RWPE2 (cell line): ENCODE data around the gene PNKD.

ENCODE experiments used
- ATAC-seq: fragments of 200-7000 bp; cut with Tn5 transposase; 3 replicates; pipeline ENCODE4 v1.9.1; 2021; ENCODE audit warnings: low read depth
- DNase-seq: peaks from one replicate; pipeline ENCODE4 v3.0.0-alpha.2; 2020; ENCODE audit warnings: low spot score
- H3K27ac ChIP-seq: fragments of 450-650 bp; 2 replicates; pipeline ENCODE4 v1.5.1; 2017; ENCODE audit warnings: mild to moderate bottlenecking; ENCODE audit not compliant: poor library complexity, severe bottlenecking
- H3K27me3 ChIP-seq: fragments of 250-450 bp; sonication (Bioruptor Pico); 2 replicates; pipeline ENCODE4 v1.5.1; 2021; ENCODE audit warnings: mild to moderate bottlenecking, moderate library complexity; ENCODE audit not compliant: insufficient read depth, poor library complexity, severe bottlenecking
- H3K36me3 ChIP-seq: fragments of 250-450 bp; sonication (Bioruptor Pico); 2 replicates; pipeline ENCODE4 v1.5.1; 2020; ENCODE audit warnings: low read depth, mild to moderate bottlenecking, moderate library complexity
- H3K4me1 ChIP-seq: fragments of 250-450 bp; sonication (Bioruptor Pico); 2 replicates; pipeline ENCODE4 v1.5.1; 2021; ENCODE audit warnings: mild to moderate bottlenecking, moderate library complexity; ENCODE audit not compliant: insufficient read depth, poor library complexity, severe bottlenecking
- H3K4me3 ChIP-seq: fragments of 250-450 bp; sonication (Bioruptor Pico); 2 replicates; pipeline ENCODE4 v1.5.1; 2021; ENCODE audit warnings: mild to moderate bottlenecking, moderate library complexity; ENCODE audit not compliant: severe bottlenecking
- H3K9me3 ChIP-seq: fragments of 250-450 bp; sonication (Bioruptor Pico); 2 replicates; pipeline ENCODE4 v1.5.1; 2021; ENCODE audit warnings: mild to moderate bottlenecking, moderate library complexity; ENCODE audit not compliant: severe bottlenecking
- TF ChIP-seq, protein P1 (sequence below): fragments of 450-650 bp; IDR thresholded peaks from one replicate; pipeline ENCODE4 v1.5.1; 2017; ENCODE audit warnings: mild to moderate bottlenecking, moderate library complexity; ENCODE audit not compliant: poor library complexity, severe bottlenecking

The PNKD gene

DNA sequence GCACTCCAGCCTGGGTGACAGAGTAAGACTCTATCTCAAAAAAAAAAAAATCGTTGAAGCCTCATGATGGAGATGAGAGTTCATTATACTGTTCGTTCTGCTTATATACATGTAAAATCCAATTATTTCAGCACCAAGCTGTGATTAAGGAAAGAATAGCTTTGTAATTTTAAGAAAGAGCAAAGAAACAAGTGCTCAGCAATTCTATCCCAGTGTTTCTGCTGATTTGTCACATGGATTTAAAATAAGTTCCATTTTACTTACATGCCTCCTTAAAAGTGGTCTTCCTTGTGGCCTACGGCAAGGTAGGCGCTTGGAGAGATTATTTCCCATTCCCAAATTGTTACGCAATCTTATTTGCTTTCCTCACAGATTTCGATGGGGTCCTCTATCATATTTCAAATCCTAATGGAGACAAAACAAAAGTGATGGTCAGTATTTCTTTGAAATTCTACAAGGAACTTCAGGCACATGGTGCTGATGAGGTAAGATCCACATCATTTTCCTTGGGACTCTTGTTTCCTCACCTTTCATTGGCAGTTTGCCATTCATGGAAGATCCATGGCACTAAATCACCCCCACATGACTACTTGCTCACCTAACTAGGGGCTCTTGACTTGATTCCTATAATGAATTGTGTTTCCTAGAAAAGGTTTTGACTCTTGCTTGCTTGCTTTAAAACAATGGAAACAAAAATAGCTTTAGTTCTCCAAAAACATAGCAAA lies 41.8 kb upstream of the PNKD start:
- Histone ChIP-seq H3K36me3 (peaks cover 95% of the 10 kb centered on the region), H3K9me3 (no peaks in the 10 kb centered on the region), H3K27ac (peak overlapping the region; percentile 96), H3K4me1 (peaks cover 31% of the 10 kb centered on the region), H3K27me3 (no peaks in the 10 kb centered on the region), H3K4me3 (no peak overlapping the region)
- TF ChIP-seq, protein P1, sequence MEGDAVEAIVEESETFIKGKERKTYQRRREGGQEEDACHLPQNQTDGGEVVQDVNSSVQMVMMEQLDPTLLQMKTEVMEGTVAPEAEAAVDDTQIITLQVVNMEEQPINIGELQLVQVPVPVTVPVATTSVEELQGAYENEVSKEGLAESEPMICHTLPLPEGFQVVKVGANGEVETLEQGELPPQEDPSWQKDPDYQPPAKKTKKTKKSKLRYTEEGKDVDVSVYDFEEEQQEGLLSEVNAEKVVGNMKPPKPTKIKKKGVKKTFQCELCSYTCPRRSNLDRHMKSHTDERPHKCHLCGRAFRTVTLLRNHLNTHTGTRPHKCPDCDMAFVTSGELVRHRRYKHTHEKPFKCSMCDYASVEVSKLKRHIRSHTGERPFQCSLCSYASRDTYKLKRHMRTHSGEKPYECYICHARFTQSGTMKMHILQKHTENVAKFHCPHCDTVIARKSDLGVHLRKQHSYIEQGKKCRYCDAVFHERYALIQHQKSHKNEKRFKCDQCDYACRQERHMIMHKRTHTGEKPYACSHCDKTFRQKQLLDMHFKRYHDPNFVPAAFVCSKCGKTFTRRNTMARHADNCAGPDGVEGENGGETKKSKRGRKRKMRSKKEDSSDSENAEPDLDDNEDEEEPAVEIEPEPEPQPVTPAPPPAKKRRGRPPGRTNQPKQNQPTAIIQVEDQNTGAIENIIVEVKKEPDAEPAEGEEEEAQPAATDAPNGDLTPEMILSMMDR = no peak
- ATAC-seq (peak; percentile 38; the same call in 2 of the 3 replicates), DNase-seq (no peak)

DNA sequence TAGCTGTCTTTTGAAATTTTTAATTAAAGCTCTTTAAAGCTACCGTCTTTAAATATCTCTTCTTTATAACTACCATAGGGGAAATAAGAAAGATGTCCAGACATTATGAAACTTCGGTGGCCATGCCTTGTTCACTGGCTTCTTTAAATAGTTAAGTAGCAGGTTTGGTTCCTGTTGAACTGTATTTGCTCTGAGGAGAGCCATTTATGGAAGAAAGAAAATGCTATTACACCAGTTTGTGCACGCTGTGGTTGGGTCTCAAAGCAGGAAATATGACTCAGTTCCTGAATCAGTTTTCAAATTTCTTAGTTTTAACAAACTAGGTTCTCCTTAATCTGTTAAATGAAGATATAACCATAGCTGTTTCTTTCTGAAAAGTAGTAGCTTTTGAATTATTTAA lies 41.1 kb upstream of the PNKD start:
- peaks cover 31% of the 10 kb centered on the region for H3K4me1 ChIP-seq
- no peak for DNase-seq

DNA sequence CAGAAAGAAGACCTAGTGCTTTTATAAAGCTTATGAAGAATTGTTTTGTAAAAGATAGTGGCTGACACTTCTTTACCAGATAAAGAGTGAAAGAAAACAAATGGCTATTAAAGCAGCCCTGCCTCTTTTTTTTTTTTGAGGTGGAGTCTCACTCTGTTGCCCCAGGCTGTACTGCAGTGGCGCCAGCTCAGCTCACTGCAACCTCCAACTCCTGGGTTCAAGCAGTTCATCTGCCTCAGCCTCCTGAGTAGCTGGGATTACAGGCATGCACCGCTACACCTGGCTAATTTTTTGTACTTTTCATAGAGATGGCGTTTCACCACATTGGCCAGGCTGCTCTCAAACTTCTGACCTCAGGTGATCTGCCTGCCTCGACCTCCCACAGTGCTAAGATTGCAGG lies 40.5 kb upstream of the PNKD start:
- no peaks in the 10 kb centered on the region for H3K27me3 ChIP-seq
- no peak for DNase-seq
- ATAC-seq = peak; percentile 60
- TF ChIP-seq, protein P1 = no peak
- peaks cover 31% of the 10 kb centered on the region for H3K4me1 ChIP-seq
- peaks cover 95% of the 10 kb centered on the region for H3K36me3 ChIP-seq
- no peak overlapping the region for H3K4me3 ChIP-seq
- H3K9me3 ChIP-seq = no peaks in the 10 kb centered on the region
- H3K27ac ChIP-seq = peak overlapping the region; percentile 96

More for the DNA sequence above, 41.1 kb upstream of the PNKD start:
- Histone ChIP-seq H3K27me3 (no peaks in the 10 kb centered on the region), H3K27ac (peak overlapping the region; percentile 96), H3K36me3 (peaks cover 95% of the 10 kb centered on the region), H3K4me3 (no peak overlapping the region), H3K9me3 (no peaks in the 10 kb centered on the region)
- TF ChIP-seq, protein P1 = no peak
- peak; percentile 96 for ATAC-seq

DNA sequence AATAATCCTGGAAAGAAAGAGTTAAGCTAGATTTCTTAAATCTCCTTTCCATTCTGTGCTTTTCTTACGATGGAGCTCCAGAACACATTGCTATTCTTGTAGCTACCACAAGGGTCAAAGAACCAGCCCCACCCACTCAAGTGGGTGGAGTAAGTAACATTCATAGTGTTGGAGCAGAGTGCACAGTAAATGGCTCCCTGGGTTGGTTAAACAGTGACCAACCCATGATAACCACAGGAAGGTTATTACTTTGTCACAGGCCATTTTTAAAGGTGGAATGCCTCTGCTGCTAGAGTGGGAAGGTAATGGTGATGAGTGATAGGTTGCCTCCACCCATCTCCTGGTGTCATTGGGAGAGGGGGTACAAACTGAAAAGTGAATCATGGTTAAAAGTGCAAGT lies 39.4 kb upstream of the PNKD start:
- Histone ChIP-seq H3K36me3 (peaks cover 95% of the 10 kb centered on the region), H3K9me3 (no peaks in the 10 kb centered on the region), H3K4me3 (no peak overlapping the region), H3K27ac (peak overlapping the region; percentile 96), H3K4me1 (peaks cover 31% of the 10 kb centered on the region), H3K27me3 (no peaks in the 10 kb centered on the region)
- TF ChIP-seq, protein P1 = no peak
- no peak for DNase-seq
- no peak for ATAC-seq

DNA sequence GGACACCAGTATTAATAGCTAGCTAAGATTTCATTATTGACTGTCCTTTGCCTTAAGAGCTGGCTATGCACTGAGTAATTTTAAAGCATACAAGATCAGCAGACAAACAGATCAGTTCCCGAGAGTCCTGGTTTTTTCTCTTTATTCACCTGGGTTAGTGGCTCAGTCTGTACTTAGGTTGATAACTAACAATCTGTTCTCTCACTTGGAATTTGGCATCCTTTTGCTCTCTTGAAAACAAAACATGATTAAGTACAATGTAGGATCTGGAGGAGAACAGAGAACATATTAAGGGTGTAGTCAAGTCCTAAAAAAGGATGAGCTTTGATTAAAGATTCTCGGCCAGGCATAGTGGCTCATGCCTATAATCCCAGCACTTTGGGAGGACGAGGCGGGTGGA lies 36.8 kb upstream of the PNKD start:
- Histone ChIP-seq H3K4me1 (peaks cover 21% of the 10 kb centered on the region), H3K9me3 (no peaks in the 10 kb centered on the region), H3K36me3 (peaks cover 98% of the 10 kb centered on the region), H3K4me3 (no peak overlapping the region), H3K27me3 (no peaks in the 10 kb centered on the region), H3K27ac (no peak overlapping the region)
- TF ChIP-seq, protein P1 = no peak
- ATAC-seq (no peak), DNase-seq (no peak)
